ENCODE measurements around the gene RCN1.

RCN1 gene

GRCh38 chr11:32153747-32154146 is 62.9 kb downstream of the RCN1 start:
- no peak for DNase-seq (ENCODE audit: low read depth)

GRCh38 chr11:32154275-32154674 is 63.4 kb downstream of the RCN1 start:
- no peak for DNase-seq (ENCODE audit: low read depth)
